ENCODE results near the gene PHAX. TPM values are rescaled to one million over a fixed set of nuclear protein-coding genes. Genes with fewer than 3 reads are reported as not detected.
"Not testable (repeated sequence)": the region's sequence is repeated elsewhere in the genome, so short reads cannot be mapped to it uniquely, and the experiment has no call there.

The PHAX gene
- total RNA-seq, 1 experiment from 2014 or later: 75.1 TPM

DNA sequence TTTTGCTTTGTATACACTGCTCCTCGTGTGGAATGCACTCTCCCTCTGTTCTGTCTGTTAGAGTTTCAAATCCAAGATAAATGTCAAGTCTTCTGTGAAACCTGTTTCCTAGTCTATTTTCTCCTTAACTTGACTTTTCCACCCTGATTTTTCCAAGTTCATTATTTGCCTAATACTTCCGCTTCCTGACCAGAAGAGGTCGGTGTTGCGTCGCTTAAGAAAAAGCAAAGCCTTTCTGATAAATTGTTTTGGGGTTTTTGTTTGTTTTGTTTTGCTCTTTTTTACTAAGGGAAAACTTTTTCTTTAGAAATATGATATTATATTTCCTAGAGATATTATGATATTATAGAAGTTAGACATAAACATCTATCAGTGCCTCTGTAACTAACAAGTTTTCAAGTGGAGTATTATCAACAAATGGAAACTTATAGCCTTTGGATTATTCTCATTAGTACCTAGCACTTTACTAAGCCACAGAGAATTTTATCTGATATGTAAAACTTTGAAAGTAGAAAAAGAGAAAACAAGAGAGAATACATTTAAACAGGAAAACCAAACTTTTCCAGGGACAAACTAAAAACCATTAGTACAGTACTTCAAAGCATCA lies 55.8 kb downstream of the PHAX start:
- DNase-seq (ENCODE audit: low spot score): peak; percentile 41

DNA sequence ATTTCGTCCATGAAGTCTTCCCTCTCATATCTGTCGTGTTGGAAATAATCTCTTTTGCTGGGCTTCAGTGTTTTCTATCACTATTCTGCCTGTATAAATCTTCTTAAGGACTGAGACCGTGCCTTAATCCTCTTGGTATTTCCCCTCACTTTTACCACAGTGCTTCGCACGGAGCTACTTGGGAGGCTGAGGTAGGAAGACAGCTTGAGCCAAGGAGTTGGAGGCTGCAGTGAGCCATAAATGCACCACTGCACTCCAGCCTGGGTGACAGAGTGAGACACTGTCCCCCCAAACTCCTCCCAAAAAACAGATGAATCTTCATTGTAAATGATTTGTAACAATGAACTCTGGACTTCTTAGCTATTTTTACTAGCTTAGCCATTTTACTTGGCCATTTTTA lies 57.8 kb downstream of the PHAX start:
- DNase-seq (ENCODE audit: low spot score): no peak

DNA sequence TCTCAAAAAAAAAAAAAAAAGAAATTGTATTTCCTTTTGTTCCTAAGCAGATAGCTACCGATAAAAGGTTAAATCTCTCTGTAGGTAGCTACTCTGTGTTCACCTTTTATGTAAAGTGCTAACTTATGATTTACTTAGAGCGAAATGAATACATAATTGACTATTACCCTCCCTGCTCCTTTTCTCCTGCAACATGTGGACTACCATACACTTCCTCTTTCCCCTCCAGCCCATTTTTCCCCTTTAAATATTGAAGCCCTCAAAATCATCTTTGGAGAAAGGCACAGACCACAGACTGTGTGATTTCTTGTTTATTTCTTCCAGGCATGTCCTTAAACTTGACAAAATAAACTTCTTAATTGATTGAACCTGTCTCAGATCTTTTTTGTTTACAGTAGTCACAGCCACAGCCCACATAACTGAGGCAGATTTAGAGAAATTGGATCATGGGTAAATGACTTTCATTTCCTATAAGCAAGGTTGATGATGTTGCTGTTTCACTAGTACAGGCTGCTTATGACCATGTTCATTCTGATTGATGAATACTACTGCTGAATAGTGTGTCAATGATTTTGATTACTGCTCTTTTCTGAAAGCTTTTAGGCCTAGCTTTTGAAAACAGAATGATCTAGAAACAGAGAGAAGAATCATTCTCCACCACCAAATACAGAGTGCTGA lies 59.2 kb downstream of the PHAX start:
- DNase-seq (ENCODE audit: low spot score): no peak

DNA sequence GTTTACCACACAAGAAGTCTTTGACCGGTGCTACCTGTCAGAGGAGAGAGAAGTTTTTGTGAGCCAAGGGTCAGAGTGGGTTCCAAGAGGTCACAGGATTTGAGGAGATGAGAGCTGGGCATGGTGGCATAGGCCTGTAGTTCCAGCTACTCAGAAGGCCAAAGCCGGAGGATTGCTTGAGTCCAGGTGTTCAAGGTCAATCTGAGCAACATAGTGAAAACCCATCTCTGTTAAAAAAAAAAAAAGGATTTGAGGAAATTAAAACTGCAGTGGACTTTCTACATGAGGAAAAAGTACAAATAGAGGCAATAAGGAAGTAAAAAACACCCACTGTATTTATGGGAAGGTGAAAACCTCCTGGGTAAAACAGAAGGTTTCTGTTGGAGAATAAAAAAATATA lies 63.8 kb downstream of the PHAX start:
- no peak for DNase-seq (ENCODE audit: low spot score)

DNA sequence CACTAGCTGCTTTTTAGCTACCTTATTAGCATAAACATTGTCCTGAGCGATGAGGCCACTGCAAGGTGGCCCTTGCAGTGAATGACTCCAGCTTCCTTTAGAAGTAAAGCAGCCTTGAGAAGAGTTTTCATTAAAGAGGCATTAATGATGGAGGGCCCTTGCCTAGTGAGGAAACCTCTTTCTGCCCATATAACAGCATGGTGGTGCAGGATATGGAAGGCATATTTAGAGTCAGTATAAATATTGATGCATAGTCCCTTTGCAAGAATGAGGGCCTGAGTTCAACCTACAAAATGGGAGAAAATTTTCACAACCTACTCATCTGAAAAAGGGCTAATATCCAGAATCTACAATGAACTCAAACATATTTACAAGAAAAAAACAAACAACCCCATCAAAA lies 69.4 kb downstream of the PHAX start:
- not testable (repeated sequence) for DNase-seq (ENCODE audit: low spot score)

DNA sequence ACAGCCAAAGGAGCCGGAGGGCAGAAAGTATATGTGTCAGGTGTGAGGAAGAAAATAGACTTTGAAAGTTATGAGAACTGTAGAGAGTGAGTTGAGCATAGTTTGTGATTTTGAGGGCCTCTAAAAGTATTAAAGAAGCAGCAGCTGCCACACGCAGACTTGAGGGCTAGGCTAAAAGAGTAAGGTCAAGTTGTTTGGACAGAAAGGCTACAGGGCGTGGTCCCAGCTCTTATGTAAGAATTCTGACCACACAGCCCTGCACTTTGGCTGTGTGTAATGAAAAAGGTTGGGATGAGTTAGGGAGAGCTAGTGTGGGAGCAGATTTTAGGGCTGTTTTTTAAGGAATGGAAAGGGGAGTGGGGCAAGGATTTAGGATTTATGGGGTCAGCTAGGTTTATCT lies 70.9 kb downstream of the PHAX start:
- DNase-seq (ENCODE audit: low spot score): not testable (repeated sequence)

DNA sequence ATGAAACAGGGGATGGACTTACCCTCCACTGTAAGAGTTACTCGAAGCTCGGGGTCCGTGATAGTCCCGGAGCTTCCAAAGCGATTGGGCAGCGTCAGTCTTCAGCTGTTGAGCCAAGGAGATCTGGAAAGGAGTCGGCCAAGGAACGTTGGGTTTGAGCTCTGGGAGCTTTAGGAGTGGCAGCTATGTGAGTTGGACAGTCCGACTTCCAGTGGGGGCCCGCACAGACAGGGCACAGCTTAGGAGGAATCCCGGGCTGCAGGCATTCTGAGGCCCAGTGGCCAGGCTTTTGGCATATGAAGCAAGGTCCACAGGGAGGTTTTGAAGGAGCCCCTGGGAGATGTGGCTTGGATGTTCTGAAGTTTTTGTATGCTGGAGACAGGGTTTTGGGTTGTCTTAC lies 72.7 kb downstream of the PHAX start:
- DNase-seq (ENCODE audit: low spot score): no peak

DNA sequence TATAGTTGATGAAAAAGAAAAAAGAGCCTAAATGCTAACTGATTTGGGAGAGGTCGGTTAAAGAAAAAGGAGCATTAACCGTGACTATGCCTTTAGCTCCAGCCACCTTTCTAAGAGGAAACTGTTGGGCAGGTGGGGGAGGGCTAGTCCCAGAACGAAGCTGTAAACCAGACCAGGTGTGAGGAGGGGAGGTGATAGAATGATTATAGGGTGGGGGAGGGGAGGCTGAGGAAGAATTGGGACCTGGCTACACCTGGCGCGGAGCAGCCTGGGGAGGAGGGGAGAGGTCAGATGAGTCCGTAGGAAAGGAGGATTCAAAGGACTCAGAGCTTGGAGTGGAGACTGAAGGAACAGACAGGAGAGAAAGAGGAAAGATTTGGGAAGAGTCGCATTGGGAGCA lies 73.4 kb downstream of the PHAX start:
- DNase-seq (ENCODE audit: low spot score): no peak

DNA sequence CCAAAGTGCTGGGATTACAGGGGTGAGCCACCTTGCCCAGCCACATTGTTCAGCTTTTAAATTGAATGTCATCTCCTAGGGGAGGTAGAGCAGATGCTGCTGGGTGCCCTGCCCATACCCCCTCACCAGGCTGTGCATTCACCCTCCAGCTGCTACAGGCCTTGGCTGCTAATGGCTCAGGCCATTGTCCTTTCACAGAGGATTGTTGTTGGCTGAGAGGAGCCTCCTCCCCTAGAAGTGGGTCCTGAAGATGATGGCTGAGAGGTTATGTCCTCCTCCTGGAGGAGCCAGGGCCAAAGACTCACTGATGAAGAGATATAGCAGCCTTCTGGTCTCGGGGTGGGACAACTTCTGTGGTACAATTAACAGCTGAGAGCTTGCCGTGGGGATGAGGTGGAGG lies 74.6 kb downstream of the PHAX start:
- no peak for DNase-seq (ENCODE audit: low spot score)

DNA sequence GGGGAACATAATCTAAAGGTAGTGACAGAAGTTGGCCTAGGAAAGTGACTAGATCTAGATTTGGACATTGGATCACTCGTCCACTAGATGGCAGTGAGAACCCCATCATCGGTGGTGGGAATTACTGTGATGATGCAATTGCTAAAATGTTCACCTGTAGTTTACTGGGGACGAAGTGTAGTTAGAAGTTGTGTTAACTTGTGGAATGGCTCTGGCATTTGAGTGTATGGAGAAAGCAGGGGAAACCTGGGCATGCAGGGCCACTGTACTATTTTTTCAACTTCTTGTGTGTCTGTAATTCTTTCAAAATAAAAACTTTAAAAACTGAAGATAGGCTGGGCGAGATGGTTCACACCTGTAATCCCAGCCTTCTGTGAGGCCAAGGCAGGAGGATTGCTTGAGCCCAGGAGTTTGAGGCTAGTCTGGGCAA lies 75.5 kb downstream of the PHAX start:
- DNase-seq (ENCODE audit: low spot score): peak; percentile 73

Other genes starting within 250 kb of the PHAX start
- 0.52 TPM in 1 of 2 replicates, not detected in the other for gene GRAMD2B, start 177.5 kb upstream of the PHAX start, total RNA-seq (2014; rRNA removed; shearing (Covaris generic))
- 16.4 and 31.5 TPM in 2 replicates for gene ALDH7A1, start 5.7 kb upstream of the PHAX start, total RNA-seq (2014; rRNA removed; shearing (Covaris generic))
- gene LMNB1, start 176.2 kb downstream of the PHAX start, total RNA-seq (2014; rRNA removed; shearing (Covaris generic)): 138 and 151 TPM in 2 replicates